GM23248 (cell line): ENCODE results near the gene CPLX1.
"Not testable (repeated sequence)": the region's sequence is repeated elsewhere in the genome, so short reads cannot be mapped to it uniquely, and the experiment has no call there.

Experiments
- EZH2 ChIP-seq: fragments of 200-600 bp; sonication (generic); IDR thresholded peaks from 2 replicates; pipeline ENCODE4 v1.6.1; 2018; ENCODE audit warnings: antibody characterized with exemption, mild to moderate bottlenecking; ENCODE audit not compliant: insufficient read depth, poor library complexity, severe bottlenecking
- EZH2phosphoT487 ChIP-seq: fragments of 200-600 bp; sonication (generic); IDR thresholded peaks from 2 replicates; pipeline ENCODE4 v1.6.1; 2018; ENCODE audit warnings: antibody characterized with exemption, moderate library complexity, mild to moderate bottlenecking, low read depth; ENCODE audit not compliant: insufficient read depth

DNA sequence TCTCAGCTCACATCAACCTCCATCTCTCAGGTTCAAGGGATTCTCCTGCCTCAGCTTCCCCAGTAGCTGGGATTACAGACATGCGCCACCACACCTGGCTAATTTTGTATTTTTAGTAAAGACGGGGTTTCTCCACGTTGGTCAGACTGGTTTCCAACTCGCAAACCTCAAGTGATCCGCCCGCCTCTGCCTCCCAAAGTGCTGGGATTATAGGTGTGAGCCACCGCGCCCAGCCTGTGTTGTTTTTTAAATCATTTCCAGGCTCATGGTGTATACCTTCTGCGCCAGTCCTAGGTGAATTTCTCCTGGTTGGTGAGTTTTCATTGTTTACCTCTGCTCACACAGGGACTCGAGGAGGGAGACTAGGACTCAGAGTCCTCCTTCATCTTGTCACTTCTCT lies 45.7 kb downstream of the CPLX1 start:
- not testable (repeated sequence) for TF ChIP-seq EZH2phosphoT487, EZH2
